Cerebellar nuclear complex (tissue), 1 donor: ENCODE data around the gene DCUN1D2.

Experiments used
- DNase-seq, 2 experiments: peaks; one replicate each; lab custom pipeline; 2025; lab: John Stamatoyannopoulos, UW

Gene DCUN1D2

DNA sequence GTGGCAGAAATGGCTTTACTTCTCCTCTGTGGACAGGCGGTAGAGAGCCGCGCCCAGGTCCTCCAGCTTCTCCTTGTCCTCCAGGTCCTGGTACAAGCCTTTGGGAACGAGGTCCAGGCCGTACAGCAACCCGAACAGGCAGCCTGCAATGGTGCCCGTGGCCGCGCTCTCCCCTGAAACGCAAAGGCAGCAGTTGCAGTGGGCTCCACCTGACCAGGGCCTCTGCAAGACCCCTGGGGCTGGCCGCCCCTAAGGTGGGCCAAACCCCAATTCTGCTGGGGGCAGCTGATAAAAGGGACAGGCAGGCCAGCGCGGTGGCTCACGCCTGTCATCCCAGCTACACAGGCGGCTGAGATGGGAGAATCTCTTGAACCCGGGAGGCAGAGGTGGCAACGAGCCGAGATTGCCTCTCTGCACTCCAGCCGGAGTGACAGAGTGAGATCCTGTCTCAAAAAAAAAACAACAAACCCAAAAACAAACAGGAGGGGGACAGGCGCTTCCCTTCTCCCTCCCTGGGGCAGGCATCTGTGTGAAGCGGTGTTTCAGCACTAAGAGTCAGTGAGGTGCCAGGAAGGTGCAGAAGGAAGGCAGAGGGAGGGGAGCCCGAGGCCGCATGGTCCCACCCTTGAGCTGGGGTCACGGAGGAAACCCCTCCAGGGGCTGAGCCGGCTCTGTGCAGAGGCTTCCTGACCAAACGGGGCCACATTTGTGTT is 67.5 kb downstream of the DCUN1D2 start:
- DNase-seq, result no peak

DNA sequence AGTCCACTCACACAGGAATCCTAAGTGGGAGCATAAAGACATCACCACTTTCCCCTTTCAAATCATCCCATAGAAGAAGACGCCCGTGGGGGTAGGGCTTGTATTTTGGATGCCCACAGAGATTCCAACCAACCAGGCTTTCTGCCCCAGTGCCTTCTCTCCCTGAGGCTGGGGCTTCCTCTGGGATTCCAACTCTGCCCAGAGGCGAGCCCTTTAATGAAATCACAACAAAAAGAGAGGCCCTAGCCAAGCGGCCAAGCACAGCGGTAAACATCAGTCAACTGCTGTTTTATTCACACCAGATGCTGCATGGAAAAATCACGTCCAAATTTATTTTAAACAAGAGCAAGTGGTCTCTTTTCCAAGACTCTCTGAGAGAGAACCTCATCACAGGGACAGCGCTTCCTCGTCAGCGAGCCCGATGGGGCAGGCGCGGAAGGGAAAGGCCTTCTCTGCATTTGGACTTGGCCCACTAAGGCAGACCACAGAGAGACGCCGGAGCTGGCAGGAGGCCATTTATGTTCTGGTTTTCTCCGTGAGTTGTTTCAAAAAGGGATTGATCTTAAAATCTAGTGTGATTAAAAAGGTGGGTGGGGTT is 68.7 kb downstream of the DCUN1D2 start:
- DNase-seq, result no peak

DNA sequence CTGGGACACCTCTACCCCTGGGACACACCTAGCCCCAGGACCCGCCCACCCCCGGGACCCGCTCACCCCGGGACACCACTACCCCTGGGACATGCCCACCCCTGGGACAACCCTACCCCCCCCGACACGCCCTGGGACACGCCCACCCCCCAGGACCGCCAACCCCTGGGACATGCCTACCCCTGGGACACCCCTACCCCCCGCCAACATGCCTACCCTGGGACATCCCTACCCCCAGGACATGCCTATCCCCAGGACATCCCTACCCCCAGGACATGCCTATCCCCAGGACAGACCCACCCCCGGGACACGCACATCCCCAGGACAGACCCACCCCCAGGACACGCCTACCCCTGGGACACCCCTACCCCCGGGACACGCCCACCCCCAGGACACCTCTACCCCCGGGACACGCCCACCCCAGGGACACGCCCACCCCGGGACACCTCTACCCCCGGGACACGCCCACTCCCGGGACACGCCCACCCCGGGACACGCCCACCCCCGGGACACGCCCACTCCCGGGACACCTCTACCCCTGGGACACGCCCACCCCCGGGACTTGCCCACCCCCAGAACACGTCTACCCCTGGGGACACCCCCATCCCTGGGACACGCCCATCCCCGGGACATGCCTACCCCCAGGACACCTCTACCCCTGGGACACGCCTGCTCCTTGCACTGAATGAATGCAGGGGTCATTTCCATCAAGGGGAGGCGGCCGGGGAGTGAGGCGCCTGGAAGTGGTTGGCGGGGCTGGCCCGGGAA is 69.5 kb downstream of the DCUN1D2 start:
- DNase-seq, result no peak

DNA sequence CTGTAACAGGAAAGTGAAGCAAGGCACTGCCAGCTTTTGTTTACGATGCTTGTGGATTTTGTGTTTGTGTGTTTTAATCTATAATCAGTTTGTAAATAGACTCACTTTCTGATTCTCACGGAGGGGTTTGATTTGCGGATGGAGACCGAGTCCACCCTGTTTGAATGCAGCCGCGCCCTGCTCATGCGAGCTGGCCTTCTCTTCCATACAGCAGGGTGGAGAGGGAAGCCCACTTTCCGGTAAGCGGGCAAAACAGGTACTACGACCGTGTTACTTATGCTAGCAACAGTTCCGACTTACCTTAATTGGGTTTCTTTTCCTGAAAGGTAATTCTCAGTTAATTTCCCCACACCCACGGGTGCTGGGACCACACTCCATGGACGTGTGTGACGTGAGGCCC is 70.3 kb downstream of the DCUN1D2 start:
- no peak for DNase-seq

DNA sequence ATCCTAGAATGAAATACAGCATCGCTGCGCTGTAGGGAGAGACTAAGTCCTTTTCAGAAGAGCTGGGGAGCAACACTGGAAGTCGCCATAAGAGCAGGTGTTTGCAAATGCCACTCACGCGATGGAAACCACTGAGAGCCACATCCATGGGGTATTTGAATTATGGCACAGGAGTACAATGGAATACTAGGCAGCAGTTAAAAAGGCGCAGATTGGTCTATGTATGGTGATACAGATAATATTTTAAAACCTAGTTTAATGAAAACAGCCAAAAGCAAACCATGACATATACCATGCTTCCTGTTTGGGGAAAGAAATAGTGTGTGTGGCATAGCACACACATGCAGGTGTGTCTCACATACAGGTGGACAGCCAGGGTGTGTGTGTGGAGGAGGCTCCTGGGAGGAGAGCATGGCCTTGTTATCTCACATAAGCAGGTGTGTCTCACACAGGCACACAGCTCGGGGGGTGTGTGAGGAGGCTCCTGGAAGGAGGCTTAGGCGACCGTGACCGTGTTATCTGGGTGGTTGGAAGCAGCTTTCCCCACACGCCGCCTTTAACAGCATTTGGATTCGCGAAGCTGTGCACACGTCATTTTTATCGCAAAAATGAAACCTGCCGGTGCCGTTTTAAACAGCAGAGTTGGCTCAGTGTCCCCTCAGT is 70.8 kb downstream of the DCUN1D2 start:
- no peak for DNase-seq

DNA sequence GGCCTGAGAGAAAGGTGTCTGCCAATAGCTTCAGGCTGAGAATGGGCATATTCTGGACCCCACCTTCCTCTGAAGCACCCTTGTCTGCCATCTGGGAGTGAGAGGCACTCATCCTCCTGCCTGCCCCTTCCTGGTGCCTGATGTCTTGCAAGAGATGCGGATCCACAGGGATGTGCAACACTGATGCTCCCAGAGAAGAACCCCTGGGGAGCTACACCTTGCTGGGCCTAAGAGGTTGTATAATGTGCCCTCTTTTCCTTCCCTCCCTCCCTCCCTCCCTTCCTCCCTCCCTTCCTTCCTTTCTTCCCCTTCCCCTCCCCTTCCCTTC is 71.8 kb downstream of the DCUN1D2 start:
- DNase-seq, result no peak

DNA sequence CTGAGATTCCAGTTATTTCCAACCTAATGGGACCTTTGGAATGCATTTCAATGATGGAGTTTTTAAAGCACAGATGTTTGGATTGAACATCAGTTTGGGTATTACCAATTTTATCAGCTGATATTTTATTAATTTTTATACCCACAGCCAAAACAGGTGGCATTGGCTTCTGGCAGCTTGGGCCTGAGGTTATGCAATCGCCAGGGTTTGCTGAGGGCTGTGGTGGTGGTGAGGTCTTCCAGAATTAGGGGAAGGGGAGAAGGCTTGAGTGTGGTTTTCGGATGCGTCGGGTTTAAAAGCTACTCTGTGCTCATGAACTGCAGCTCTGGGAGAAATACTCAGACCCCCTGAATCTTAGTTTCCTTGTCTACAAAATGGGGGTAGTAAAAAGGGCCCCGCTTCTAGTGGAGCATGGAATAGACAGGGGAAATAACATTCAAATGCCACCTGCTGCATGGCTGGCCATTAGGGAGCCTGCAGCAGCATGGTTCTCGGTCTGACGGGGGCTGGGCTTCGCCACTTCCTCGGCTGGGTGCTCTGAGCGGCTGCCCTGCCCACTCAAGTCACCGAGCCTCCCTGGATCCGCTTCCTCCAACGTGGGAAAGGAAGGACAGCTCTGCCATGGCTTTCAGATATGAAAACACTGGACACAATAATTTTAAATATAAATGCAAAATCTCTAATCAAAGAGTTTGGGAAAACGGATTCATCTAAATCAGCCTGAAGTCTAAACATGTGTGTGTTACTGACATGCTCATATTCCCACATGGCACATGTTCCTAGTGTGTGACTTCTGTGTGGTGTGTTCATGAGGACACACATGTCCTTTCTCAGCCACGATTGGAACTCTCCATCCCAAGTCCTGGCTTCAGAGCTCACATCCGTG is 72.4 kb downstream of the DCUN1D2 start:
- DNase-seq, result no peak

DNA sequence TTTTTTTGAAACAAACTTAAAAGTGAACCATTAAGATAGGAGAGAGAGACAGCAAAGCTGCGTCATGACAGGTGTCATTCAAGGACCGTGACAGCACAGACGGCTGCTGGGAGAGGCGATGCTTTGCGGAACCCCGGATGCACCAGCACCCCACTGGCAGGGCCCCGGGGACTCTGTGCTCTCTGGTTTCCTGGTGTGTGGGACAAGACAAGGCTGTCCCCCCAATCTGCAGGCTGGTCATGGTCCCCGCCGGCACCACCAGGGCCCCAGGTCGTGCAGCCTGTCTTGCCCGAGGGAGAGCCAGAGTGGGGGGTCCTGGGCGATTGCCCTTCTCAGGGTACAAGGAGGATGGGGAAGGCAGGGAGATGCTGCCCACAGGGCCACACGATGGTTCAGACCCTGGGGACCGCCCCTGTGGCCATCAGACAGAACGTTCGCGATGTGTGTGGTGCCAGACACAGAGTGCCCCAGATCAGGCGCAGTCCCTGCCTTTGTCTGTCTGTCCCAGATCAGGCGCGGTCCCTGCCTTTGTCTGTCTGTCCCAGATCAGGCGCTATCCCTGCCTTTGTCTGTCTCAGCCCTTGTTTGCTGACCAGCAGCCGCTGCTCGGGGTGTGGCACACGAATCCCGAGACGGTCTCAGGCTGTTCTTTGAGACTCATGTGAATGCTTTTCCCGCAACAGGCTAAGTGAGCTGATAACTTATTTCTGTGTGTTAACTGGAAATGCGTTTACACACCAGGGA is 73.3 kb downstream of the DCUN1D2 start:
- no peak for DNase-seq

DNA sequence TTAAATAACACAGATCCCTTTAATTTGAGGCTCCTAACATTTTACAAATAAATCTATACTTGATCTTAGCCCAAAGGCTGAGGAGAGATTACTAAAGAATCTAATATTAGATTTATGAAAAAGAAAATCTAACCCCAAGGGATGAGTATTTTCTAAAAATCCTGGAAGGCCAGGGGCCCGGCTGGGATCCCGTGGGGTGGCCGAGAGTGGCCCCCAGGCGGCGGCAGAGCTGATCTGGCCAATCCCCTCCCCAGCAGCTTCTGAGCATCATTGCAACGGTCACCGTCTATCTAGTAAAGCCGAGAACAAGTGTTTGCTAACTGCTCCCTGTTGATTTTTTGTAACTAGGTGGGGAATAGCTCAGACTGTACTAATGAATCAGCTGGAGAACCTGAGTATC is 74.7 kb downstream of the DCUN1D2 start:
- DNase-seq, result no peak

DNA sequence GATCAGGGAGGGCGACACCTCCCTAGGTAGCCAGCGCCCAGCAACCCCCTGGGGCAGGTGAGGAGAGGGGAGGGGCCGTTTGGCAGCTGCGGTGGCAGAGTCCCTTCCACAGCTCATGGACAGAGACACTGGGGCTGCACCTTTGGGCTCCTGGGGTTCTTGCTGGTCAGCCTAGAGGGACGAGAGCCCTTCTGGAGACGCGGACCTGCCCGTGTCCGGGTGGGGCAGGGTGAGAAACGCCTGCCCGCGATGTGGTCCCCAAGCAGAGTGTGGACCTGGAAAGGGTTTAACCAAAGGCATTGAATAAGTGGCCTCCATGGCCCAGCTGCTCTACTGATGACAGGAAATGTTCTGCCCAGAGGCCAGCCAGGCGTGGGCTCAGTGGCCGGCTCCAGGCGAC is 75.5 kb downstream of the DCUN1D2 start:
- no peak for DNase-seq

DNA sequence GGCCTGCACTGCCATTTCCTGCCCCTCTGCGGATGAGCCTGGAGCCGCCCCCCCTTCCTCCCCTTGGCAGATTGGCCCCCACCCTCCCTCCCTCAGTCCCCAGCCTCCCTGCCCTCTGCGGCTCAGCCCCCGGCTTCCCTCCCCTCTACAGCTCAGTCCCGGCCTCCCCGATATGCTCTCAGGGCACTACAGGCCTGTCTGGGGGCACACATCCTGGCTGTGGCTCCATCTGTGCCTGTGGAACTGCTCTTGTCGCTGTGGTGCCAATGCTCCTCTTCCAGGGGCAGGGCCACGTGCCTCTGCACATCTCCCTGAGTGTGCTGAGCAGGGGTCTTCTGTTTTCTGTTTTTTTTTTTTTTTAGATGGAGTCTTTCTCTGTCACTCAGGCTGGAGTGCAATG is 76.2 kb downstream of the DCUN1D2 start:
- no peak for DNase-seq

DNA sequence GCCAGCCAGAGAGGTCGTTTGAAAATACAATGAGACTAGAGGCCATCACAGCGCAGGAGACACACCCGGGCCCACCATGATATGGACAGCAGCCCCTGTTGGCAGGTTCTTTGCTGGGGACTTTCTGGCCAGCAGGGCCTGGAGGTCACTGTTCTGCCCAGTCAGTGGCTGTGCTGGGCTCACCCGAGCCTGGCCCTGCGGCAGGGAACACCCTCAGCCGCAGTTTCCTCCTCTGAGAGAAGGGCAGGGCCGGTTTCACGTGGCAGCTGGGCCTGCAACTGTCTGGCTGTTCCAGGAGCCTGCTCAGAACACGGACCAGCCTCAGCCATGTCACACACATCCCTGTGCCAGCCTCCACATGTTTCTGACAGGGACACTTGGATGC is 76.6 kb downstream of the DCUN1D2 start:
- DNase-seq, result no peak

DNA sequence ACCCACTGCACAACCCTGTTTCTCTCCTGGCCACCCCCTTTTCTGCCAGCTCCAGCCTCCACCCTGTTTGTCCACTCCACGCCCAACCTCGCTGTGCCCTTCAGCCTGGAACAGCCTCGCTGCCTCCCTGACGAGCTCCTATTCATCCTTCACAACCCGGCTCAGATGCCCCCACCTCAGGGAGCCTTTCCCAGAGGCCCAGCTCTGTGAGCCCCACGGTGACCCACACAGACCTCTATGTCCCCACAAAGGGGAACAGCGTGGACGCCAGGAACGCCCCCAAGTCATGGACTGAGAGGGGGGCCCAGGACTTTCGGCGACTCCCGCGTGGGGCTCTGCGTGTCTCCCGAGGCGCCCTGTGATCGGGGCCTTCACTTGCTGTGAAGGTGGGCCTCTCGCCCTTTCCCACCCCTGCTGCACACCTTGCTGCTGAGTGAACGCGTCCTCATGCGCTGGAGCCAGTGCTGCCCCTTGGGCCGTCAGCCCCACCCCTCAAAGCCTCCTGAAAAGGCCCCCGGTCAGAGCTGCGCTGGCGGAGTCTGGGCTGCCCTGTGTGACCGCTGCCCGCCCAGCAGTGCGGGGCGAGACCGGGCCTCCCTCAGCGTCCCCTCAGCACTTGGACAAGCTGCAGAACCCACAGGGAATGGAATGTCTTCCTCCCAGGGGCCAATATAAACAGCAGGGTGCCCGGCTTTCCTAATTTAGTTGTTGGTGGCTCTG is 77.2 kb downstream of the DCUN1D2 start:
- DNase-seq, result no peak

DNA sequence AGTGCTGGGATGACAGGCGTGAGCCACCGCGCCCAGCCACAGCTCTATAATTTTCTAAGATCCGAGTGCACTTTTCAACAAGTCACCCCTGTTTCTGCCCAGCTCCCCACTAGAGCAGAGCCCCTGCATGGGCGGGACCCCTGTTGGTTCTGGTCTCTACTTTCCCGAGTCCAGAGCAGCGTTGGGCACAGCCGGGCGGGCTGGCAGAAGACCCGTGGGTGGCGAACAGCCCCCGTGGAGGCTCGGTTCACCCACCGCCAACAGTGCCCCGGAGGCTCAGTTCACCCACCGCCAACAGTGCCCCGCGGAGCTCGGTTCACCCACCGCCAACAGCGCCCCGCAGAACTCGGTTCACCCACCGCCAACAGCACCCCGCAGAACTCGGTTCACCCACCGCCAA is 78.1 kb downstream of the DCUN1D2 start:
- DNase-seq, result no peak

DNA sequence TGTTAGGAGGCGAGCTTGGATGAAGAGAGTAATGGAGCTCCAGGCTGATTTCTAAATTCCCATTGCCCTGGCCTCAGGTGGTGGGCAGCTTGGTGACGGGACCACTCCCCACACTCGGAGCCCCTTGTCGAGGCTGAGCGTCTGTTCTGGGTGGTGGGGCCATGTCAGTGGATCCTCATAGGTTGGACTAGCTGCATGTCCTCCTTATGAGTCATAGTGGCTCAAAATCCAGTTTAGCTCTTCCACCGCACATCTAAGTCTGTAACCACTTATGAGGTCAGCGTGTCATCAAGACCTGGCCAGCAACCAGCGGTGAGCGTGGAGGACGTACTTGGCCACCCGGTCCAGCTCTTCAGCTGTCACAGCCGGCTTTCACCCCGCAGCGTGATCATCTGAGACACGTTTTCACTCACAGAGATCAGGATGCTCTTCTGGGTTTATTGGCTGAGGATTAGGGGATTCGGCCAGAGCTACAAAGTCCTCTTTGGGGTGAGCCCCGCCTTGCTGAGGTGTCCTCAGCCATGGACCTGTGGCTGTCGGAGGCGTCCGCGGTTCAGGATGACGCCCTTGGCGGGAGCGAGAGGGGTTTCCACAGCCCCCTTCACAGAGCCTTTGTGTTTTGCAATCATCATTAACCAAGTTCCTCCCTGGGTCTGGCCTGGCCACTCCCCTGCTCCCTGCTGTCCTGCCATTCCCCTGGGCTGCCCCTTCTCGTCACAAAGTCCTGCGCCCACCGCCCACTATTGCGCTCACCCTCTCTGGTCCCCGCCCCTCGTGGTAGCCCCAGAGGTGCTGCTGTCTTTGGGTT is 79.1 kb downstream of the DCUN1D2 start:
- no peak for DNase-seq

DNA sequence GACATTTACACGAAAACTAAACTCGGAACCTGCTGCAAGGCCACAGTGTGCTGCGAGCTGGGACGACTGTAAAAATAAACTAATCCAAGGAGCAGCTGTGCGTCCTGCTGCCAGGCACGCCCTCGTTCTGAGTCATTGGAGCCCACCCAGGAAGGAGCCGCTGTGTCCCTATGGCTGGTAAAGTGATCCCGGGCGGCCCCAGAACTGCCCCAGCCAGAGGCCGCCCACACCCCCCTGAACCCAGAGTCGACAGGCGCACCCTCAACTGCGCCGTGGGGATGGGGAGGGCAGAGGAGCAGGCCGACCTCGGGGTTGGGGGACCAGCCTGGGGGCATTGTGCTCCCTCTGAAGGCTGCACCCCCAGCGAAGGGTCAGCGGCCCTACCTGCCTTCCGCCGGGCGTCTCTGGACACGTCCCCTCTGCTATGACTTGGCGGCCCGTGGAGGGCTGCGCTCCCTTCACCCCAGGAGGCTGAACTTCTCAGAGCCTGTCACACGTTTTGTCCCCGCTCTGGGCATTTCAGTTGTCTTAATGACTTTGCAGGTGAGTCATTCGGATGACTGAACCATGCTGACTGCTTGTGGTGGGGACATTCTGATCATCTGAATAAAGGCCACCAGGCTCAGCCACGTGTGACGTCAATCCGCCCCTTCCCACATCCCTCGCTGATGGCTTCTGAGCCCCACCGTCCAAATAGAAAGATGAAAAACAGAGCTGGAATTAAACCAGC is 79.9 kb downstream of the DCUN1D2 start:
- no peak for DNase-seq

DNA sequence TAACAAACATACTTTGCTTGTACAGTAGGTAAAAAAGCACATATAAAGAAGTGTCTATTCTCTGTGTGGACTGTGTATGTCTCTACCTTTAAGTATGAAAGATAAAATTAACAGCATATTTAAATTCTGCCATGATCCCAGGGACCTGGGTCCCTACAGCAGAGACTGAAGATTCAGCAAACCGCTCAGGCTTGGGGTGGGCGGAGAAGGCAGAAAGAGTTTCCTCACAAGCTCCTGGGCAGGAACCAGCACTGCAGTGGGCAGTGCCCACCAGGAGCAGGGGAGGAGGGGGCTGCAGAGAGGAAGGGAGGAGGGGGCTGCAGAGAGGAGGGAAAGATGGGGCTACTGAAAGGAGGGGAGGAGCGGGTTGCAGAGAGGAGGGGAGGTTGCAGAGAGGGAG is 81.9 kb downstream of the DCUN1D2 start:
- DNase-seq, result no peak

DNA sequence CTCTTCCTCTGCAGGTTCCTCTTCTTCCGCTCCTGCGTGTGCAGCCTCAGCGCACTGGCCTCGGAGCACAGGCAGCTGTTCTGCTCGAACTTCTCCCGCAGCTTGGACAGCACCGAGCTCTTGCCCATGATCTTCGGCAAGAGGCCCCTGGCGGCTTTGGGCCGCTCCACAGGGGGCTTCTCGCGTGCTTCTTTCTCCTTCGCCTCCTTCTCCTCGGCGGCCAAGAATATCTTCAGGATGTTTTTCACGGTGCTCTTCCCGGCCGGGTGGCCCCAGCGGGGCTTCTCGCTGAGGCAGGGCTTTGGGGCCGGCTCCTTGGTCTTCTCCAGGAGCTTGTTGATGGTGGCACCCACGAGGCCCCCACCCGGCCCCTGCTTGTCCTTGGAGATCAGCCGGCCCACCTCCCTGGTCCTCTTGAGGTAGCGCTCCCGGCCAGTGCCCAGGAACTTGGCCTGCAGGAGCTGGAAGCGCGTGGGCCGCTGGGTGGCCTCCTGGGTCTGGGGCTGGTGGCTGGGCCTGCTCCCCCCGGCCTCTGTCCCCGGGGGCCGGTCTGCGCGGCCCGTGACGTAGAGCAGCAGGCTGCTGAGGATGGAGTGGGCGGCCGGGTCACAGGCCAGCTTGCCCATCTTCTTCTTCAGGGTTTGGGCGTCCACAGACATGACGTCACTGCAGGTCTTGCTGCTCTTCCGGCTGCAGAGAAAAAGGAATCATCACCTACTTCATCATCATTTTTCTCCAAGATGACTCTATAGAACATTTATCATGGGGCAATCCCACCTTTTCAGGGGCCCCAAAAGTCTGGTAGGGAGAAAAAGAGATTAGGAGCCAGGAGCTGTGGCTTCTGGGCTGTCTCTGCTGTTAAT is 82.7 kb downstream of the DCUN1D2 start:
- no peak for DNase-seq
